B cell (primary cell): ENCODE measurements around the gene NOS1AP. TPM values are rescaled to one million over a fixed set of nuclear protein-coding genes. Genes with fewer than 3 reads are reported as not detected.

Experiments used
- ATAC-seq: fragments of 200-7000 bp; cut with Tn5 transposase; one replicate; pipeline ENCODE4 v1.10.0; 2021; ENCODE audit warnings: low read depth, mild to moderate bottlenecking, moderate number of reproducible peaks, moderate library complexity
- CTCF ChIA-PET: fragments of 350-600 bp; sonication (Branson Sonifier 250); formaldehyde crosslinking; loops from one replicate; lab custom pipeline; 2021; ENCODE audit warnings: antibody characterized with exemption, inconsistent platforms; lab: Charles Lee
- POLR2A ChIA-PET: fragments of 350-600 bp; sonication (Branson Sonifier 250); formaldehyde crosslinking; loops from one replicate; lab custom pipeline; 2021; ENCODE audit warnings: antibody characterized with exemption; lab: Charles Lee
- DNase-seq: peaks from one replicate; pipeline ENCODE4 v3.0.0; 2013
- H2AFZ ChIP-seq: 2 replicates; pipeline ENCODE4 v1.6.1; 2012; ENCODE audit warnings: mild to moderate bottlenecking, low read depth, low read length; ENCODE audit not compliant: insufficient read depth, poor library complexity, severe bottlenecking
- H3K27ac ChIP-seq, 2 donors: 1 replicate in 1 of 2; 2 replicates in 1 of 2; pipeline ENCODE4 v1.5.1; 2012 to 2013; ENCODE audit warnings: low read length in 2 of 2, mild to moderate bottlenecking in 2 of 2, moderate library complexity in 1 of 2
- H3K27me3 ChIP-seq, 4 experiments: fragments of 200-600 bp in 1 of 4; sonication (generic) in 1 of 4; replicated peaks in 1 of 4; 1 replicate in 2 of 4; 2 replicates in 2 of 4; pipeline versions ENCODE4 v1.6.1 to v1.7.0; 2013 to 2016; ENCODE audit warnings: low read length in 3 of 4, mild to moderate bottlenecking in 2 of 4, mixed read lengths in 1 of 4, moderate library complexity in 1 of 4; ENCODE audit not compliant: insufficient read depth in 4 of 4, control insufficient read depth in 3 of 4; ENCODE audit errors: control extremely low read depth in 1 of 4
- H3K36me3 ChIP-seq, 2 experiments: replicated peaks in 1 of 2; 1 replicate in 1 of 2; 2 replicates in 1 of 2; pipeline versions ENCODE4 v1.6.1 to v1.7.1; 2013; ENCODE audit warnings: low read length in 1 of 2; ENCODE audit not compliant: insufficient read depth in 2 of 2, control insufficient read depth in 1 of 2; ENCODE audit errors: control extremely low read depth in 1 of 2, extremely low read depth in 1 of 2
- H3K4me1 ChIP-seq, 2 donors: fragments of 200-600 bp in 1 of 2; sonication (generic) in 1 of 2; 1 replicate in 1 of 2; 2 replicates in 1 of 2; pipeline versions ENCODE4 v1.5.1 to v1.6.1; 2013 to 2017; ENCODE audit warnings: low read length in 2 of 2; ENCODE audit not compliant: control insufficient read depth in 2 of 2, insufficient read depth in 2 of 2
- H3K4me2 ChIP-seq: replicated peaks from 2 replicates; pipeline ENCODE3; 2012; ENCODE audit warnings: mild to moderate bottlenecking, low read depth, low read length; ENCODE audit not compliant: poor library complexity, severe bottlenecking
- H3K4me3 ChIP-seq, 5 experiments: fragments of 200-600 bp in 1 of 5; sonication (generic) in 1 of 5; 1 replicate in 3 of 5; 2 replicates in 2 of 5; pipeline versions ENCODE4 v1.5.1 to v1.7.0; 2011 to 2016; ENCODE audit warnings: low read length in 4 of 5, mild to moderate bottlenecking in 4 of 5, low read depth in 2 of 5, control low read depth in 1 of 5, moderate library complexity in 1 of 5; ENCODE audit not compliant: insufficient read depth in 1 of 5; ENCODE audit errors: control extremely low read depth in 1 of 5, extremely low read depth in 1 of 5
- H3K79me2 ChIP-seq: fragments of 200-600 bp; sonication (generic); one replicate; pipeline ENCODE4 v1.6.0; 2016; ENCODE audit warnings: low read length; ENCODE audit not compliant: control insufficient read depth, insufficient read depth
- H3K9ac ChIP-seq: fragments of 200-600 bp; sonication (generic); 2 replicates; pipeline ENCODE4 v1.6.1; 2017; ENCODE audit warnings: mild to moderate bottlenecking, low read length, moderate library complexity
- H3K9me3 ChIP-seq, 3 donors: one replicate each; pipeline versions ENCODE4 v1.6.1 to v1.7.1; 2013; ENCODE audit warnings: low read length in 2 of 3; ENCODE audit not compliant: control insufficient read depth in 2 of 3, insufficient read depth in 1 of 3; ENCODE audit errors: control extremely low read depth in 1 of 3
- H4K20me1 ChIP-seq: 2 replicates; pipeline ENCODE4 v1.6.0; 2012; ENCODE audit warnings: mild to moderate bottlenecking, low read length; ENCODE audit not compliant: insufficient read depth, control insufficient read depth, poor library complexity, severe bottlenecking
- H3K27ac Mint-ChIP-seq: one replicate; pipeline ENCODE4 v1.8.0; 2021; ENCODE audit warnings: mixed read lengths
- H3K27me3 Mint-ChIP-seq: one replicate; pipeline ENCODE4 v1.8.0; 2021; ENCODE audit warnings: mixed read lengths
- H3K4me1 Mint-ChIP-seq: one replicate; pipeline ENCODE4 v1.8.0; 2021; ENCODE audit warnings: mixed read lengths
- H3K4me3 Mint-ChIP-seq: one replicate; pipeline ENCODE4 v1.8.0; 2021; ENCODE audit warnings: mixed read lengths
- H3K9me3 Mint-ChIP-seq: one replicate; pipeline ENCODE4 v1.8.0; 2022; ENCODE audit warnings: mixed read lengths; ENCODE audit not compliant: insufficient read depth
- EZH2 ChIP-seq: IDR thresholded peaks from 2 replicates; pipeline ENCODE4 v1.6.1; 2012; ENCODE audit warnings: borderline replicate concordance, low read depth, mild to moderate bottlenecking, moderate library complexity, low read length; ENCODE audit not compliant: insufficient read depth, poor library complexity, severe bottlenecking
- WGBS: methylation state at CpG from one replicate; pipeline ENCODE4 v1.1.5; 2013; ENCODE audit warnings: missing lambda C conversion rate; ENCODE audit not compliant: insufficient coverage; 5-methylcytosine and 5-hydroxymethylcytosine counted together
- intact Hi-C: fragments of 100-400 bp; cut with micrococcal nuclease; formaldehyde crosslinking; loops from one replicate; pipeline ENCODE4 v1.10.0; 2022
- polyA plus RNA-seq: library from polyadenylated mRNA; depleted of rRNA; stranded (reverse); fragments of >200 nt; gene quantifications from 2 replicates; pipeline ENCODE4 v1.2.3, GENCODE V29; 2012
- total RNA-seq, 2 donors: library from RNA; stranded (reverse); fragments of 120-200 nt in 1 of 2; gene quantifications; 1 replicate in 1 of 2; 2 replicates in 1 of 2; pipeline versions ENCODE4 v1.2.3 to v1.2.4, GENCODE V29; 2013 to 2022
- TF ChIP-seq, protein P1 (sequence below): fragments of 200-600 bp; IDR thresholded peaks from one replicate; pipeline ENCODE4 v1.8.0; 2022; ENCODE audit warnings: antibody characterized with exemption, mild to moderate bottlenecking

NOS1AP gene
- total and polyA plus RNA-seq, 2 donors (not counting 1 experiment from before 2014, with no cell fraction given), result 0.32 TPM; not detected in 1

DNA sequence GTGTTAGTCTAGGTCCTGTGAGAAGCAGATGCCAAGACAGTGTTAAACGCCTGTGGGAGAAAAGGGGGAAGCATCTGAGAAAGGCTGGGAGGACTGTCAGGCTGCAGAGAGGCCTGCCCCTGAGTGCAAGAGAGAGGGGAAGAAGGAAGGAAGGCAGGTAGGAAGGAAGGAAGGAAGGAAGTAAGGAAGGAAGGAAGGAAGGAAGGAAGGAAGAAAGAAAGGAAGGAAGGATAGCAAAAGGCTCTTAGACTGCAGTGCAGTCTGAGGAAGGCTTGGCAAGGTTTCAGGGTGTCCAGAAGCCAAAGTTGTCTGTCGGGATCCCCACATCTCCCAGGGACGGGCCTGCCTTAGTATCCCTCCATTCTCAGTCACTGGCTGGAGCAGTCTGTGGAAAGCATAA is 224.5 kb downstream of the NOS1AP start:
- H3K27ac ChIP-seq, result no peak overlapping the region
- H3K27ac Mint-ChIP-seq, result no peak overlapping the region
- no peak overlapping the region for H3K9ac ChIP-seq
- no peaks in the 10 kb centered on the region for H3K4me1 ChIP-seq
- POLR2A ChIA-PET, result no interaction called here
- DNase-seq, result no peak
- TF ChIP-seq, protein P1, sequence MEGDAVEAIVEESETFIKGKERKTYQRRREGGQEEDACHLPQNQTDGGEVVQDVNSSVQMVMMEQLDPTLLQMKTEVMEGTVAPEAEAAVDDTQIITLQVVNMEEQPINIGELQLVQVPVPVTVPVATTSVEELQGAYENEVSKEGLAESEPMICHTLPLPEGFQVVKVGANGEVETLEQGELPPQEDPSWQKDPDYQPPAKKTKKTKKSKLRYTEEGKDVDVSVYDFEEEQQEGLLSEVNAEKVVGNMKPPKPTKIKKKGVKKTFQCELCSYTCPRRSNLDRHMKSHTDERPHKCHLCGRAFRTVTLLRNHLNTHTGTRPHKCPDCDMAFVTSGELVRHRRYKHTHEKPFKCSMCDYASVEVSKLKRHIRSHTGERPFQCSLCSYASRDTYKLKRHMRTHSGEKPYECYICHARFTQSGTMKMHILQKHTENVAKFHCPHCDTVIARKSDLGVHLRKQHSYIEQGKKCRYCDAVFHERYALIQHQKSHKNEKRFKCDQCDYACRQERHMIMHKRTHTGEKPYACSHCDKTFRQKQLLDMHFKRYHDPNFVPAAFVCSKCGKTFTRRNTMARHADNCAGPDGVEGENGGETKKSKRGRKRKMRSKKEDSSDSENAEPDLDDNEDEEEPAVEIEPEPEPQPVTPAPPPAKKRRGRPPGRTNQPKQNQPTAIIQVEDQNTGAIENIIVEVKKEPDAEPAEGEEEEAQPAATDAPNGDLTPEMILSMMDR, result no peak
- TF ChIP-seq EZH2, result no peak
- intact Hi-C loops, result no loop called here
- no peak overlapping the region for H3K4me2 ChIP-seq
- H3K4me3 Mint-ChIP-seq, result no peak overlapping the region
- peaks cover 43% of the 10 kb centered on the region for H3K27me3 Mint-ChIP-seq
- no peaks in the 10 kb centered on the region for H3K9me3 Mint-ChIP-seq
- H3K4me3 ChIP-seq, result no peak overlapping the region
- WGBS, result 82% methylated on average over 3 of the region's 3 CpGs
- no peak overlapping the region for H2AFZ ChIP-seq
- no peak for ATAC-seq
- H3K79me2 ChIP-seq, result no peaks in the 10 kb centered on the region
- no peaks in the 10 kb centered on the region for H3K9me3 ChIP-seq
- H3K27me3 ChIP-seq, result peaks cover 0 to 6% (median 2%) of the 10 kb centered on the region in 4 experiments
- CTCF ChIA-PET, result no interaction called here
- no peaks in the 10 kb centered on the region for H3K36me3 ChIP-seq
- no peaks in the 10 kb centered on the region for H4K20me1 ChIP-seq
- no peaks in the 10 kb centered on the region for H3K4me1 Mint-ChIP-seq

DNA sequence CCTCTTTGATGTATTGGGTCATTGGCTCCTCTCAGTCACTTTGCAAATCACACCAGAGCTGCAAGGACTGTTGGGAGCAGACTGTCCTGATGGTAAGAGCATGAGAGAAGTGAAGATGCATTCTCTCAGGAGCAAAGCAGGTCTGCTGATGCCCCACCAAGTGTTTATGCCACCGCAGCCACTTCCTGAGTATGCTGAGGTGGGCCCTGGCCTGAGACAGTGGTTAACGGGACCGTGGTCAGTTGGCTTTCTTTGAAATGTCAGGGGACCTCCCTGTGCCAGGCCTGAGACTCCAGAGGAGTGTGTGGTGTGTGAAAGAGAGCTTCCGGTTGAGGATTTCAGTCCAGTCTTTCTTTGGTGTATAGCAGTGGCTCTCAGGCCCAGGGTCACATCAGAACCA is 227.7 kb downstream of the NOS1AP start:
- H3K27ac ChIP-seq, result no peak overlapping the region
- H3K4me3 ChIP-seq, result no peak overlapping the region
- H3K9me3 Mint-ChIP-seq, result no peaks in the 10 kb centered on the region
- no peaks in the 10 kb centered on the region for H3K79me2 ChIP-seq
- H2AFZ ChIP-seq, result no peak overlapping the region
- 73% methylated on average over 4 of the region's 4 CpGs for WGBS
- no peak overlapping the region for H3K9ac ChIP-seq
- no peak for TF ChIP-seq EZH2
- TF ChIP-seq, protein P1, result no peak
- H3K4me2 ChIP-seq, result no peak overlapping the region
- H3K27me3 Mint-ChIP-seq, result peaks cover 36% of the 10 kb centered on the region
- ATAC-seq (no peak), DNase-seq (no peak)
- no peak overlapping the region for H3K4me3 Mint-ChIP-seq
- ChIA-PET CTCF (no interaction called here), POLR2A (no interaction called here)
- peaks cover 0 to 9% (median 3%) of the 10 kb centered on the region in 4 experiments for H3K27me3 ChIP-seq
- H3K36me3 ChIP-seq, result no peaks in the 10 kb centered on the region
- intact Hi-C loops, result no loop called here
- H3K4me1 ChIP-seq, result no peaks in the 10 kb centered on the region
- H4K20me1 ChIP-seq, result no peaks in the 10 kb centered on the region
- H3K4me1 Mint-ChIP-seq, result no peaks in the 10 kb centered on the region
- H3K27ac Mint-ChIP-seq, result no peak overlapping the region
- H3K9me3 ChIP-seq, result peaks cover 0 to 4% (median 3%) of the 10 kb centered on the region in 3 donors
